GM12878 (cell line): Measurements from ENCODE around the gene CCNI. TPM values are rescaled to one million over a fixed set of nuclear protein-coding genes. Genes with fewer than 3 reads are reported as not detected.

Source experiments
- ATAC-seq: fragments of 200-7000 bp; cut with Tn5 transposase; 3 replicates; pipeline ENCODE4 v1.9.1; 2020; ENCODE audit warnings: mild to moderate bottlenecking, moderate library complexity
- BruUV-seq: library from RNA; stranded (reverse); fragments of 400-500 nt; replicated peaks from 2 replicates; lab custom pipeline; 2021; lab: Mats Ljungman, UMichigan
- CTCF ChIA-PET: fragments of 300-600 bp; sonication (Branson Sonifier 250); formaldehyde crosslinking; extraction: SDS; loops from one replicate; lab custom pipeline; 2021; ENCODE audit warnings: inconsistent platforms; lab: Yijun Ruan, JAX
- POLR2A ChIA-PET: fragments of 350-600 bp; formaldehyde crosslinking; extraction: SDS; loops from one replicate; lab custom pipeline; 2021; ENCODE audit warnings: inconsistent platforms; lab: Charles Lee
- RAD21 ChIA-PET: fragments of 300-600 bp; sonication (Branson Sonifier 250); formaldehyde crosslinking; loops from one replicate; lab custom pipeline; 2023; ENCODE audit warnings: antibody characterized with exemption; ENCODE audit not compliant: unreplicated experiment; lab: Charles Lee
- SMC1A ChIA-PET: fragments of 300-600 bp; sonication (Branson Sonifier 250); formaldehyde crosslinking; loops from one replicate; lab custom pipeline; 2023; ENCODE audit not compliant: unreplicated experiment, uncharacterized antibody; lab: Charles Lee
- DNase-seq: peaks from one replicate; pipeline ENCODE4 v3.0.0-alpha.2; 2011; ENCODE audit warnings: low read depth, low spot score
- FAIRE-seq: peaks from 3 replicates; lab custom pipeline; 2011; peaks lifted over from hg19 to GRCh38; lab: Jason Lieb, UNC
- H2AFZ ChIP-seq: 2 replicates; pipeline ENCODE4 v1.6.0; 2011; ENCODE audit warnings: low read depth, low read length, control low read depth; ENCODE audit not compliant: control insufficient read depth
- H3K27ac ChIP-seq: 2 replicates; pipeline ENCODE4 v1.5.1; 2011; ENCODE audit warnings: control low read depth; ENCODE audit not compliant: control insufficient read depth, insufficient read depth
- H3K27me3 ChIP-seq, 2 experiments: replicated peaks in 1 of 2; 2 replicates each; pipeline versions ENCODE4 v1.6.0 to v1.6.1; 2011; ENCODE audit warnings: low read length in 1 of 2; ENCODE audit not compliant: control insufficient read depth in 2 of 2, insufficient read depth in 2 of 2
- H3K36me3 ChIP-seq, 2 experiments: 2 replicates each; pipeline ENCODE4 v1.5.1; 2011; ENCODE audit warnings: low read length in 1 of 2; ENCODE audit not compliant: control insufficient read depth in 2 of 2, insufficient read depth in 2 of 2
- H3K4me1 ChIP-seq: 2 replicates; pipeline ENCODE4 v1.6.1; 2011; ENCODE audit warnings: mild to moderate bottlenecking, low read length, moderate library complexity, mixed read lengths; ENCODE audit not compliant: control insufficient read depth, insufficient read depth
- H3K4me2 ChIP-seq: 2 replicates; pipeline ENCODE4 v1.6.0; 2011; ENCODE audit warnings: control low read depth; ENCODE audit not compliant: control insufficient read depth, insufficient read depth
- H3K4me3 ChIP-seq: fragments of 200-600 bp; sonication (generic); 2 replicates; pipeline ENCODE4 v1.5.1; 2016
- H3K79me2 ChIP-seq: 2 replicates; pipeline ENCODE4 v1.6.0; 2011; ENCODE audit warnings: low read length; ENCODE audit not compliant: control insufficient read depth, insufficient read depth
- H3K9ac ChIP-seq: 2 replicates; pipeline ENCODE4 v1.8.0; 2011; ENCODE audit warnings: low read length, control low read depth, mixed read lengths; ENCODE audit not compliant: control insufficient read depth, insufficient read depth
- H3K9me3 ChIP-seq: replicated peaks from 3 replicates; pipeline ENCODE4 v1.5.1; 2011; ENCODE audit warnings: mild to moderate bottlenecking, low read length; ENCODE audit not compliant: control insufficient read depth, insufficient read depth
- H4K20me1 ChIP-seq: 2 replicates; pipeline ENCODE4 v1.6.0; 2011; ENCODE audit not compliant: control insufficient read depth, insufficient read depth
- MLLT1 ChIP-seq: fragments of 450-650 bp; IDR thresholded peaks from 2 replicates; pipeline ENCODE4 v1.6.1; 2016; ENCODE audit warnings: mild to moderate bottlenecking
- WGBS: methylation state at CpG from one replicate; pipeline ENCODE4 v1.1.6; 2016; ENCODE audit warnings: low lambda C conversion rate; ENCODE audit not compliant: insufficient replicate concordance, insufficient coverage; ENCODE audit errors: missing lambda C conversion rate; 5-methylcytosine and 5-hydroxymethylcytosine counted together
- in situ Hi-C: fragments of 300-500 bp; cut with MboI; formaldehyde crosslinking; loops from 9 replicates; pipeline ENCODE4 v1.14.3; 2018; ENCODE audit warnings: mixed read lengths
- intact Hi-C: fragments of 100-400 bp; cut with micrococcal nuclease; formaldehyde crosslinking; loops from one replicate; pipeline ENCODE4 v1.14.2; 2022; ENCODE audit not compliant: unreplicated experiment
- polyA plus RNA-seq, 11 experiments: library from polyadenylated mRNA; depleted of rRNA in 4 of 11; unstranded in 6 of 11; stranded (reverse) in 5 of 11; fragments of >200 nt; fragmentation: Nextera tagmentation in 4 of 11; fragmentation: Illumina TruSeq in 1 of 11; extraction: Ambion mirVana in 4 of 11; extraction: Trizol in 1 of 11; gene quantifications; 1 replicate in 1 of 11; 2 replicates in 10 of 11; pipeline versions ENCODE4 v1.2.1 to v1.2.3, GENCODE V29; 2011 to 2016; ENCODE audit warnings: inconsistent platforms in 2 of 11, missing spikeins in 2 of 11, low read depth in 1 of 11
- total RNA-seq, 4 experiments: library from RNA; depleted of rRNA in 3 of 4; stranded (reverse); fragments of >200 nt in 3 of 4; fragmentation: Illumina TruSeq in 1 of 4; extraction: Trizol in 1 of 4; gene quantifications; 2 replicates each; pipeline versions ENCODE4 v1.2.1 to v1.2.3, GENCODE V29; 2013 to 2021
- TF ChIP-seq, protein P1 (sequence below): fragments of 150-350 bp; IDR thresholded peaks from 2 replicates; pipeline ENCODE4 v1.6.1; 2016; ENCODE audit warnings: low read depth, low read length

The CCNI gene
- total and polyA plus RNA-seq, 10 of the 15 experiments (the other 5 are each of a cell fraction or from before 2014, with no cell fraction given), result 70.6 to 178 (median 105) TPM

GRCh38 chr4:77076889-77077635 lies 1.3 kb upstream of the CCNI start:
- H3K4me1 ChIP-seq, result 0 out of 2 replicates have a peak, but pooled peaks cover 3% of the 10 kb centered on the region

More at GRCh38 chr4:77076889-77077635, 1.3 kb upstream of the CCNI start:
- DNase-seq, result no peak
- ATAC-seq, result no peak
- no peaks in the 10 kb centered on the region for H3K36me3 ChIP-seq
- no peaks in the 10 kb centered on the region for H3K9me3 ChIP-seq
- H2AFZ ChIP-seq, result peak overlapping the region; percentile 100; the same call in 1 of the 2 replicates
- peak overlapping the region; percentile 87 for H3K4me2 ChIP-seq
- intact Hi-C loops, result loop anchor here (2.0 kb wide), 1 partner anchor 80 kb away; the partner anchor contains the start of gene CCNG2
- WGBS, result 88% methylated on average over 10 of the region's 10 CpGs
- H3K27ac ChIP-seq, result peak overlapping the region; percentile 100
- peak overlapping the region; percentile 97 for H3K4me3 ChIP-seq
- in situ Hi-C loops, result no loop called here
- ChIA-PET POLR2A (interaction anchor here (0.9 to 1.9 kb wide), 7 partner anchors 17 to 127 kb away, joined by 4 to 9 read pairs (median 5); partner anchors contain the start of genes CCNG2 and SEPTIN11), SMC1A (interaction anchor here (0.7 to 3.4 kb wide), 12 partner anchors 18 to 126 kb away, joined by 3 to 23 read pairs (median 5); no protein-coding TSS in a partner anchor), RAD21 (interaction anchor here (0.9 to 2.5 kb wide), 7 partner anchors 16 to 126 kb away, joined by 3 to 13 read pairs (median 5); no protein-coding TSS in a partner anchor), CTCF (interaction anchor here (1.1 to 2.1 kb wide), 6 partner anchors 16 to 126 kb away, joined by 4 to 10 read pairs (median 4); no protein-coding TSS in a partner anchor)
- H3K27me3 ChIP-seq, result no peaks in the 10 kb centered on the region
- H4K20me1 ChIP-seq, result peaks cover 4% of the 10 kb centered on the region; the same call in 1 of the 2 replicates
- H3K79me2 ChIP-seq, result peaks cover 45% of the 10 kb centered on the region
- peak overlapping the region; percentile 99 for H3K9ac ChIP-seq
- TF ChIP-seq MLLT1, result peak; percentile 28; the same call in 1 of the 2 replicates
- TF ChIP-seq, protein P1, sequence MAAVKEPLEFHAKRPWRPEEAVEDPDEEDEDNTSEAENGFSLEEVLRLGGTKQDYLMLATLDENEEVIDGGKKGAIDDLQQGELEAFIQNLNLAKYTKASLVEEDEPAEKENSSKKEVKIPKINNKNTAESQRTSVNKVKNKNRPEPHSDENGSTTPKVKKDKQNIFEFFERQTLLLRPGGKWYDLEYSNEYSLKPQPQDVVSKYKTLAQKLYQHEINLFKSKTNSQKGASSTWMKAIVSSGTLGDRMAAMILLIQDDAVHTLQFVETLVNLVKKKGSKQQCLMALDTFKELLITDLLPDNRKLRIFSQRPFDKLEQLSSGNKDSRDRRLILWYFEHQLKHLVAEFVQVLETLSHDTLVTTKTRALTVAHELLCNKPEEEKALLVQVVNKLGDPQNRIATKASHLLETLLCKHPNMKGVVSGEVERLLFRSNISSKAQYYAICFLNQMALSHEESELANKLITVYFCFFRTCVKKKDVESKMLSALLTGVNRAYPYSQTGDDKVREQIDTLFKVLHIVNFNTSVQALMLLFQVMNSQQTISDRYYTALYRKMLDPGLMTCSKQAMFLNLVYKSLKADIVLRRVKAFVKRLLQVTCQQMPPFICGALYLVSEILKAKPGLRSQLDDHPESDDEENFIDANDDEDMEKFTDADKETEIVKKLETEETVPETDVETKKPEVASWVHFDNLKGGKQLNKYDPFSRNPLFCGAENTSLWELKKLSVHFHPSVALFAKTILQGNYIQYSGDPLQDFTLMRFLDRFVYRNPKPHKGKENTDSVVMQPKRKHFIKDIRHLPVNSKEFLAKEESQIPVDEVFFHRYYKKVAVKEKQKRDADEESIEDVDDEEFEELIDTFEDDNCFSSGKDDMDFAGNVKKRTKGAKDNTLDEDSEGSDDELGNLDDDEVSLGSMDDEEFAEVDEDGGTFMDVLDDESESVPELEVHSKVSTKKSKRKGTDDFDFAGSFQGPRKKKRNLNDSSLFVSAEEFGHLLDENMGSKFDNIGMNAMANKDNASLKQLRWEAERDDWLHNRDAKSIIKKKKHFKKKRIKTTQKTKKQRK, result no peak
- no peak for FAIRE-seq
- no TSS peak for BruUV-seq
